GM18505 (cell line): ENCODE data around the gene IL22RA1.

Experiments used
- ATAC-seq: cut with Tn5 transposase; IDR thresholded peaks from one replicate; pipeline ENCODE4 v1.9.1; 2021; ENCODE audit not compliant: unreplicated experiment
- POLR2A ChIP-seq: IDR thresholded peaks from 4 replicates; pipeline ENCODE4 v1.6.1; 2011; ENCODE audit warnings: borderline replicate concordance; ENCODE audit not compliant: insufficient read depth, insufficient read length; ENCODE audit errors: extremely low read depth

The IL22RA1 gene

GRCh38 chr1:24122776-24123175, 20.2 kb downstream of the IL22RA1 start:
- ATAC-seq, result no peak

GRCh38 chr1:24121406-24121805, 21.5 kb downstream of the IL22RA1 start:
- no peak for TF ChIP-seq POLR2A
- ATAC-seq, result no peak

More at GRCh38 chr1:24122776-24123175, 20.2 kb downstream of the IL22RA1 start:
- no peak for TF ChIP-seq POLR2A

DNA sequence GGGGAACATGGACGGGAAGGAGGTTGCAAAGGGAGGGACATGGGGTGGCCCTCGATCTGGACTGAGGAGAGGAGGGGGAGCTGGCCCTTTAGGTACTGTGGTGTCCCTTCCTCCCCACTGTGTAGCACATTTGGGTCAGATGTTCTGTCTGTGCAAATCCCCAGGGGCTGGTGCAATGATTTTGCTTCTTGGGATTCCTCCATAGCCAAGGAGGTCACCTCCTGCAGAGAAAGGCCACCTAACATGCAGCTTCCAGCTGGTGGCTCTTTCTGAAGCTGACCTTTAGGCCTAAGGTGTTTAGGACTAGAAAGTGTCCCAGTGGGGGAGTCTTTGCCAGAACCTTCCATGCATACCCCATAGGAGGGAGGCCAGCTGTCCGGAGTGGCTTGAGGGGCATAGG, 22.0 kb downstream of the IL22RA1 start:
- no peak for TF ChIP-seq POLR2A
- ATAC-seq, result no peak

- no peak for TF ChIP-seq POLR2A
- no peak for ATAC-seq
These were observed 22.8 kb downstream of the IL22RA1 start for GRCh38 chr1:24119859-24120756.

DNA sequence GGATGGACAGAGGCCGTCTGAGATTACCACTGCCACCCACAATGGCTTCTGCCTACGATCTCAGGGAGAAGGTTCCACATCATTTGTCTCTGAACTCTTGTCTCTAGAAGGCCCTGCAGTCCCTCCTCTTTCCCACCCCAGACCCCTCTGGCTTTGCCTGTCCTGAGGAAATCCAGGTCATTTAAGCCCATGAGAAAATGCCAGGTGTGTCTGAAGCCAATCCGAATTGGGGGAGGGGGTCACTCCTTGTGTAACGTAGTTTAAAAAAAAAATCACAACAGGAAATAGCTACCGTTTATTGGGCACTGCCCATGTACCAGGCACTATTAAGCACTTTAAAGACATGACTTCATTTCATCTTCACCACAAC, 23.5 kb downstream of the IL22RA1 start:
- TF ChIP-seq POLR2A, result no peak
- ATAC-seq, result no peak

GRCh38 chr1:24118410-24119242, 24.3 kb downstream of the IL22RA1 start:
- no peak for ATAC-seq
- TF ChIP-seq POLR2A, result no peak

GRCh38 chr1:24117722-24118409, 25.1 kb downstream of the IL22RA1 start:
- no peak for TF ChIP-seq POLR2A
- ATAC-seq, result no peak

DNA sequence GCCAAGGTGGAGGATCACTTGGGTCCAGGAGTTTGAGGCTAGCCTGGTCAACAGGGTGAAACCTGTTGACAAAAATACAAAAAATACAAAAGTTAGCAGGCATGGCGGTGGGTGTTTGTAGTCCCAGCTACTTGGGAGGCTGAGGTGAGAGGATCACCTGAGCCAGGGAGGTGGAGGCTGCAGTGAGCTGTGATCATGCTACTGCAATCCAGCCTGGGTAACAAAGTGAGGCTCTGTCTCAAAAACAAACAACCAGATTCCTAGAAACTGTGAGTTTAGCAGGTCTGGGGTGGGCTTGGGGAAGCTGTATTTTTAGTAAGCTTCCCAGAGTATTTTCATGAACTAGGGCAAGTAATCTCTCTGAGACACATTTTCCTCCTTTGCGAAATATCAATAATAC, 25.8 kb downstream of the IL22RA1 start:
- TF ChIP-seq POLR2A, result no peak
- no peak for ATAC-seq

DNA sequence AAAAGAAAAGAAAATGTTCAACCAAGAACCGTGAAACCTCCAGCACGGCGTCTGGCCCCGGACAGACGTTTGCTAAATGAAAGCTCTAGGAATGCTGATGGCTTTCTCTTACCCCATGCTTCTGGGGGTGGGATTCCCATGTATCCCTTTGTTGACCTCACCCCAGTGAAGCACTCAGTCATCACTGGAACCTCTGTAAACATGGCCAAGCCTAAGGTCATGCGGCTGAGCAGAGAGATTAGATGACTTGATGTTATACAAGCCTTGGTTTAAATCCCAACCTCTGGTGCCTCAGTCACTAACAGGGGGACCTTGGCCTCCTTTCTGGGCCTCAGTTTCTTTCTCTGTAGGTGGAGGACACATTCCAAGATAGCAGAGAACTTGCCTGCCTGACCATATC, 28.2 kb downstream of the IL22RA1 start:
- TF ChIP-seq POLR2A, result no peak
- no peak for ATAC-seq

DNA sequence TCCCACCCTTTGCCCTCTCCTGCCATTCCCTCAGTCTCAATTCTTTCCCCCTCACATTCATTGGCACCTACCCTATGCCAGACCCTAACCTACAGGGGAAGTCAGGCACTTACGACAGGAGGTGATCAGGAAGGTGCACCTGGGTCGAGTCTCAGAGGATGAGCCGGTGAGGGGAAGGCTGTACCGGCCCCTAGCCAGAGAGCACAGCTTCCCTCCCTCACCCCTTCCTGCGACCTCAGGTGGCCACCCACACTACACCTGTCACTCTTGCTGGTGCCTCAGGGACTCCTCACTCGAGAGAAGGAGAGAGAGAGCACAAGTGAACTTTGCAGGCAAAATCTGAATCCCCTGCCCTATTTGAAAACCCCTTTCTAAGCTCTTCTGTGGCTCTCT, 29.3 kb downstream of the IL22RA1 start:
- no peak for ATAC-seq
- no peak for TF ChIP-seq POLR2A

GRCh38 chr1:24111996-24112779, 30.8 kb downstream of the IL22RA1 start, which contains the start of gene MYOM3:
TSS of gene MYOM3 (minus strand) at chr1:24112135. CDS start at chr1:24108636, 3,499 bp downstream.
- no peak for ATAC-seq

GRCh38 chr1:24111262-24111995, 31.5 kb downstream of the IL22RA1 start:
- ATAC-seq, result no peak
- TF ChIP-seq POLR2A, result no peak

More at GRCh38 chr1:24111996-24112779, 30.8 kb downstream of the IL22RA1 start, which contains the start of gene MYOM3:
- TF ChIP-seq POLR2A, result no peak
